ENCODE results near the gene HECA. TPM values are rescaled to one million over a fixed set of nuclear protein-coding genes. Genes with fewer than 3 reads are reported as not detected.

HECA gene
- total RNA-seq, 1 experiment from 2014 or later = 90.8 TPM

DNA sequence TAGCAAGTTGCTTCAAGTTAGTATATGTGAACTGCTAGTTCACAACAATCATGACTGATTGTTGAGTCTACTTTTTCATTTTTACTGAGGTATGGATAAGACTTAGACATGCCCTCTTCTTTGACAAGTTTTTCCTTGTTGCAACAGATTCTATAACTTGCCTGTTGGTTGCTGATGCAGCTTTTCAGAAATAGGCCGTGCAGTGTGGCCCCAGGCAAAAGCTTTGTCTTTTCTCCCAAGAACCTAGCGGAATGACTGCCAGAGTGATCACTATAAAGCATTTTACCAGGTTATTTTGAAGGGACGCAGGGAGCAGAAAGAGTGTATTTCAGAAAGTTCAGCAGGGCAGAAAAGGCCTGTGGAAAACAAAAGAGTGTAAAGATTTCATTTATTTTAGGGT, 16.0 kb downstream of the HECA start:
- peak; percentile 48 for DNase-seq
- H3K9ac ChIP-seq (ENCODE audit: low read length) = peak overlapping the region; percentile 27
- no peaks in the 10 kb centered on the region for H4K20me1 ChIP-seq (ENCODE audit: insufficient read depth, low read depth, low read length)
- 0 out of 2 replicates have a peak, but pooled peaks cover 9% of the 10 kb centered on the region for H3K36me3 ChIP-seq (ENCODE audit: insufficient read depth, low read length)
- H3K27ac ChIP-seq (ENCODE audit: low read length) = peak overlapping the region; percentile 89
- H3K27me3 ChIP-seq (ENCODE audit: low read length) = no peaks in the 10 kb centered on the region
- H3K79me2 ChIP-seq (ENCODE audit: low read length) = peaks cover 98% of the 10 kb centered on the region
- H3K4me2 ChIP-seq (ENCODE audit: low read depth, low read length, poor library complexity, severe bottlenecking) = peak overlapping the region; percentile 82
- H3K9me2 ChIP-seq (replicated peaks; ENCODE audit: insufficient read depth, low read length) = no peaks in the 10 kb centered on the region
- H3K9me3 ChIP-seq (ENCODE audit: low read length) = no peaks in the 10 kb centered on the region
- H3K4me1 ChIP-seq (ENCODE audit: low read length) = peaks cover 76% of the 10 kb centered on the region
- no peak overlapping the region for H2AFZ ChIP-seq (ENCODE audit: low read length)
- peak overlapping the region; percentile 13 for H3K4me3 ChIP-seq (ENCODE audit: low read length)

GRCh38 chr6:139151425-139152087, 16.7 kb downstream of the HECA start:
- H3K9me3 ChIP-seq (ENCODE audit: low read length) = no peaks in the 10 kb centered on the region
- H3K4me3 ChIP-seq (ENCODE audit: low read length) = no peak overlapping the region
- peaks cover 98% of the 10 kb centered on the region for H3K79me2 ChIP-seq (ENCODE audit: low read length)
- H3K9me2 ChIP-seq (replicated peaks; ENCODE audit: insufficient read depth, low read length) = no peaks in the 10 kb centered on the region
- peak overlapping the region; percentile 27; the same call in 1 of the 2 replicates for H3K9ac ChIP-seq (ENCODE audit: low read length)
- H3K4me1 ChIP-seq (ENCODE audit: low read length) = peaks cover 70% of the 10 kb centered on the region
- H3K27me3 ChIP-seq (ENCODE audit: low read length) = no peaks in the 10 kb centered on the region
- H4K20me1 ChIP-seq (ENCODE audit: insufficient read depth, low read depth, low read length) = no peaks in the 10 kb centered on the region
- H3K27ac ChIP-seq (ENCODE audit: low read length) = peak overlapping the region; percentile 89
- H2AFZ ChIP-seq (ENCODE audit: low read length) = no peak overlapping the region
- DNase-seq = no peak
- peak overlapping the region; percentile 82 for H3K4me2 ChIP-seq (ENCODE audit: low read depth, low read length, poor library complexity, severe bottlenecking)
- H3K36me3 ChIP-seq (ENCODE audit: insufficient read depth, low read length) = 0 out of 2 replicates have a peak, but pooled peaks cover 9% of the 10 kb centered on the region

DNA sequence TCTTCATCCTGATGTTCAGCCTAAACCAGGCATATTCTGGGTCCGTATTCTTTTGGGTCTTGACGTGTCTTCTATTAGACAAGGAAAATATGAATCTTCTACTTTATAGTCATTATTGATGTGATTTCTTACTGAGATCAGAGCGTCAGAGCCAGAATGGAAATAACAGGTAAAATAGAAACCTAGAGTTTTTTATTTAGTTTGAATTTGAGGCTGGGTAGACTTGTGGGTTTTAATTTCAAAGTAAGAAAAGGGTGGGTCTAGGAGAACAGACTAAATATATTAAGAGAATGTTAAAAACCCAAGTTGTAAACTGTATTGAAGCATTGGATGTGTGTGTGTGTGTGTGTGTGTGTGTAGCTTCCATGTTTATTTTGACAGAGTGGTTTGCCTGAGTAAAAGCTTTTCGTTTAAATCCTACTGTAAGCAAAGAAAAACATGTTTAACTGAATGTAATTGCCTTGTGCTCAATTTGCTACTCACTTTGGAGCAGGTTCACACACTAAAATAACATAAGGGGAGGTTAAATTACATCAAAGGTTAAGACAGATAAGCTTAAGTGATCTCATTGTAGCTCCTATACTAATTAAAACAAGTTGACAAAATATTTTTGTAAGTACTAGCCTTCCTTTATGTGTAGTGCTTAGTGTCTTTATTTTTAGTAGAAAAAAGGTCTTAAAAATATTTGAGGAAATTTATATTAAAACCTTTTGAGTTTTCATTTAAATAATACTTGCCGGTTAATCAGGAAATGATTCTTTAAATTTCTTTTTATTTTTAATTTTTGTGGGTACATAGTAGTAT, 17.4 kb downstream of the HECA start:
- Histone ChIP-seq H3K27ac (ENCODE audit: low read length) (peak overlapping the region; percentile 89), H3K36me3 (ENCODE audit: insufficient read depth, low read length) (peaks cover 9% of the 10 kb centered on the region; the same call in 1 of the 2 replicates), H3K4me3 (ENCODE audit: low read length) (no peak overlapping the region), H4K20me1 (ENCODE audit: insufficient read depth, low read depth, low read length) (no peaks in the 10 kb centered on the region), H3K9me2 (replicated peaks; ENCODE audit: insufficient read depth, low read length) (no peaks in the 10 kb centered on the region), H3K27me3 (ENCODE audit: low read length) (no peaks in the 10 kb centered on the region), H3K9me3 (ENCODE audit: low read length) (no peaks in the 10 kb centered on the region), H3K4me2 (ENCODE audit: low read depth, low read length, poor library complexity, severe bottlenecking) (peak overlapping the region; percentile 82), H2AFZ (ENCODE audit: low read length) (no peak overlapping the region), H3K9ac (ENCODE audit: low read length) (no peak overlapping the region), H3K79me2 (ENCODE audit: low read length) (peaks cover 98% of the 10 kb centered on the region), H3K4me1 (ENCODE audit: low read length) (peaks cover 62% of the 10 kb centered on the region)
- no peak for DNase-seq

DNA sequence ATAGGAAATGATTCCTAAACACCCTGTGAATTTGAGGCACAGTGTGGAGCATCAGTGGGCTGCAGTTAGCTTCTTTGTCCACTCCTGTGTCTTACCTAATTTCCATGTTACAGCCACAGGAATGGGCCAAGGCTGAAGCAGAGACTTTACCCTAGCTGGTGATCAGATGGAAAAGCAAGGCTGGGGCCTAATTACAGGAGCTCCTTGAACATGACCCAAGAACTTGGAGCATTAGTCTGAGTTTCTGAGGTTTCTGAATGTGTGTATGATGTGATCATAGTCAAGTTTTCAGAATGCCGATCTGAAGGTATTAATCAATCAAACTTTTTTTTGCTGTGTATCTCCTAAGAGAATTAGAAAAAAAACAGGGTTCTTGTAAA, 18.0 kb downstream of the HECA start:
- Histone ChIP-seq H3K9me3 (ENCODE audit: low read length) (no peaks in the 10 kb centered on the region), H4K20me1 (ENCODE audit: insufficient read depth, low read depth, low read length) (no peaks in the 10 kb centered on the region), H3K4me3 (ENCODE audit: low read length) (no peak overlapping the region), H3K9me2 (replicated peaks; ENCODE audit: insufficient read depth, low read length) (no peaks in the 10 kb centered on the region), H3K9ac (ENCODE audit: low read length) (no peak overlapping the region), H3K27ac (ENCODE audit: low read length) (peak overlapping the region; percentile 89; the same call in 1 of the 2 replicates), H3K36me3 (ENCODE audit: insufficient read depth, low read length) (peaks cover 9% of the 10 kb centered on the region), H3K79me2 (ENCODE audit: low read length) (peaks cover 98% of the 10 kb centered on the region), H2AFZ (ENCODE audit: low read length) (no peak overlapping the region), H3K4me1 (ENCODE audit: low read length) (peaks cover 56% of the 10 kb centered on the region), H3K27me3 (ENCODE audit: low read length) (no peaks in the 10 kb centered on the region), H3K4me2 (ENCODE audit: low read depth, low read length, poor library complexity, severe bottlenecking) (no peak overlapping the region)
- no peak for DNase-seq

DNA sequence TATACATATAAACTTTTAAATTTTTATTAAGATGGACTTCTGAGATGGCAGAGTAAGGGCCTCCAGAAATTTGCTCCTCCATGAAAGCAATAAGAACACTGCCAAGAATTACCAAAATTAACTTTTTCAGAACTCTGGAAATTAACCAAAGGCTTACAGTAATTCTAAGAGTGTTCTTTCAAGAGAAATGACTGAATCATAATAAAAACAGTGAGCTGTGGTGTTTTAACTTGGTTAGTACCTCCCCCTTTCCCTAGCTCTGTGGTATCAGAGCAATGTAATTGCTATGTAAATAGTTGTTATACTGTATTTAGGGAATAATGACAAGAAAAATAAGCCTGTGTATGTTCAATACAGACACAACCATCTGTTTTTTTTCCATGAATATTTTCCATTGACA, 19.0 kb downstream of the HECA start:
- DNase-seq = no peak
- H3K9me3 ChIP-seq (ENCODE audit: low read length) = no peaks in the 10 kb centered on the region
- no peak overlapping the region for H2AFZ ChIP-seq (ENCODE audit: low read length)
- H3K9ac ChIP-seq (ENCODE audit: low read length) = no peak overlapping the region
- no peak overlapping the region for H3K4me3 ChIP-seq (ENCODE audit: low read length)
- peaks cover 47% of the 10 kb centered on the region for H3K4me1 ChIP-seq (ENCODE audit: low read length)
- H3K79me2 ChIP-seq (ENCODE audit: low read length) = peaks cover 96% of the 10 kb centered on the region
- H3K36me3 ChIP-seq (ENCODE audit: insufficient read depth, low read length) = peaks cover 9% of the 10 kb centered on the region
- H4K20me1 ChIP-seq (ENCODE audit: insufficient read depth, low read depth, low read length) = no peaks in the 10 kb centered on the region
- no peak overlapping the region for H3K27ac ChIP-seq (ENCODE audit: low read length)
- no peak overlapping the region for H3K4me2 ChIP-seq (ENCODE audit: low read depth, low read length, poor library complexity, severe bottlenecking)
- no peaks in the 10 kb centered on the region for H3K27me3 ChIP-seq (ENCODE audit: low read length)
- no peaks in the 10 kb centered on the region for H3K9me2 ChIP-seq (replicated peaks; ENCODE audit: insufficient read depth, low read length)

DNA sequence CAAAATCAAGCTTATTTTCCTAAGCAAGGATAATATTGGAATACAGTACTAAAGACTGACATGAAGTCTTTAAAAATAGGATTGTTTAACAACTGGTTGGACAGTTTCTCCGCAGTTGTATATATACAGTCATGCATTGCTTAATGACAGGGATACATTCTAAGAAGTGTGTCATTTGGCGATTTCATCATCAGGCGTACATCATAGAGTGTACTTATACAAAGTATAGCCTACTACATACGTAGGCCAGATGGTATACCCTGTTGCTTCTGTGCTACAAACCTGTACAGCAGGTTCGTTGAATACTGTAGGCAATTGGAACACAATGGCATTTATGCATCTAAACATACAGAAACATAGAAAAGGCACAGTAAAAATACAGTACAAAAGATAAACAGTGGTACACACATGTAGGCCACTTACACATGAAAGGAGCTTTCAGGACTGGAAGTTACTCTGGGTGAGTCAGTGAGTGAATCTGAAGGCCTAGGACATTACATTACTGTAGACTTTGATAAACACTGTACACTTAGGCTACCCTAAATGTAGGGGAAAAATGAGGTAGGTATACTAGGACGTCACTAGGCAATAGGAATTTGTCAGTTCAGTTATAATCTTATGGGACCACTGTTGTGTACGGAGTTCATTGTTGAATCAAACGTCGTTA, 20.1 kb downstream of the HECA start:
- H3K4me1 ChIP-seq (ENCODE audit: low read length) = peaks cover 46% of the 10 kb centered on the region
- H4K20me1 ChIP-seq (ENCODE audit: insufficient read depth, low read depth, low read length) = no peaks in the 10 kb centered on the region
- no peaks in the 10 kb centered on the region for H3K27me3 ChIP-seq (ENCODE audit: low read length)
- H3K9ac ChIP-seq (ENCODE audit: low read length) = no peak overlapping the region
- H2AFZ ChIP-seq (ENCODE audit: low read length) = no peak overlapping the region
- peaks cover 9% of the 10 kb centered on the region for H3K36me3 ChIP-seq (ENCODE audit: insufficient read depth, low read length)
- no peaks in the 10 kb centered on the region for H3K9me2 ChIP-seq (replicated peaks; ENCODE audit: insufficient read depth, low read length)
- H3K9me3 ChIP-seq (ENCODE audit: low read length) = no peaks in the 10 kb centered on the region
- no peak for DNase-seq
- peaks cover 96% of the 10 kb centered on the region for H3K79me2 ChIP-seq (ENCODE audit: low read length)
- no peak overlapping the region for H3K4me3 ChIP-seq (ENCODE audit: low read length)
- H3K4me2 ChIP-seq (ENCODE audit: low read depth, low read length, poor library complexity, severe bottlenecking) = no peak overlapping the region
- H3K27ac ChIP-seq (ENCODE audit: low read length) = no peak overlapping the region

- peaks cover 47% of the 10 kb centered on the region for H3K4me1 ChIP-seq (ENCODE audit: low read length)
Observed at GRCh38 chr6:139156102-139156501, 21.2 kb downstream of the HECA start.

GRCh38 chr6:139156551-139156950, 21.7 kb downstream of the HECA start:
- no peak for DNase-seq
- Histone ChIP-seq H3K9ac (ENCODE audit: low read length) (no peak overlapping the region), H3K4me3 (ENCODE audit: low read length) (no peak overlapping the region), H3K36me3 (ENCODE audit: insufficient read depth, low read length) (peaks cover 9% of the 10 kb centered on the region), H3K9me2 (replicated peaks; ENCODE audit: insufficient read depth, low read length) (no peaks in the 10 kb centered on the region), H3K27me3 (ENCODE audit: low read length) (no peaks in the 10 kb centered on the region), H3K27ac (ENCODE audit: low read length) (no peak overlapping the region), H3K79me2 (ENCODE audit: low read length) (peaks cover 97% of the 10 kb centered on the region), H3K9me3 (ENCODE audit: low read length) (no peaks in the 10 kb centered on the region), H3K4me1 (ENCODE audit: low read length) (peaks cover 47% of the 10 kb centered on the region), H3K4me2 (ENCODE audit: low read depth, low read length, poor library complexity, severe bottlenecking) (no peak overlapping the region), H2AFZ (ENCODE audit: low read length) (no peak overlapping the region), H4K20me1 (ENCODE audit: insufficient read depth, low read depth, low read length) (peaks cover 1% of the 10 kb centered on the region; the same call in 1 of the 2 replicates)

More at GRCh38 chr6:139156102-139156501, 21.2 kb downstream of the HECA start:
- no peak overlapping the region for H2AFZ ChIP-seq (ENCODE audit: low read length)
- no peak overlapping the region for H3K4me2 ChIP-seq (ENCODE audit: low read depth, low read length, poor library complexity, severe bottlenecking)
- H3K4me3 ChIP-seq (ENCODE audit: low read length) = no peak overlapping the region
- H4K20me1 ChIP-seq (ENCODE audit: insufficient read depth, low read depth, low read length) = no peaks in the 10 kb centered on the region; the same call in 1 of the 2 replicates
- no peak overlapping the region for H3K27ac ChIP-seq (ENCODE audit: low read length)
- no peaks in the 10 kb centered on the region for H3K9me3 ChIP-seq (ENCODE audit: low read length)
- H3K9me2 ChIP-seq (replicated peaks; ENCODE audit: insufficient read depth, low read length) = no peaks in the 10 kb centered on the region
- peaks cover 97% of the 10 kb centered on the region for H3K79me2 ChIP-seq (ENCODE audit: low read length)
- no peak overlapping the region for H3K9ac ChIP-seq (ENCODE audit: low read length)
- peaks cover 9% of the 10 kb centered on the region for H3K36me3 ChIP-seq (ENCODE audit: insufficient read depth, low read length)
- no peak for DNase-seq
- H3K27me3 ChIP-seq (ENCODE audit: low read length) = no peaks in the 10 kb centered on the region
